Smooth muscle cell (in vitro differentiated cells): ENCODE measurements around the gene REM1. TPM values are rescaled to one million over a fixed set of nuclear protein-coding genes. Genes with fewer than 3 reads are reported as not detected.
"Not testable (repeated sequence)": the region's sequence is repeated elsewhere in the genome, so short reads cannot be mapped to it uniquely, and the experiment has no call there.

Source experiments
- DNase-seq: peaks from one replicate; lab custom pipeline; 2025; ENCODE audit not compliant: unreplicated experiment; lab: John Stamatoyannopoulos, UW
- H2AFZ ChIP-seq: fragments of 200-600 bp; sonication (generic); 2 replicates; pipeline ENCODE4 v1.6.0; 2016; ENCODE audit warnings: antibody characterized with exemption, low read depth, mild to moderate bottlenecking
- H3F3A ChIP-seq: fragments of 200-600 bp; sonication (generic); 2 replicates; pipeline ENCODE4 v1.6.0; 2017; ENCODE audit warnings: antibody characterized with exemption, low read depth
- H3K27ac ChIP-seq: fragments of 200-600 bp; sonication (generic); 2 replicates; pipeline ENCODE4 v1.5.1; 2016; ENCODE audit warnings: low read depth, mild to moderate bottlenecking
- H3K27me3 ChIP-seq: fragments of 200-600 bp; sonication (generic); 2 replicates; pipeline ENCODE4 v1.6.1; 2016; ENCODE audit warnings: low read depth, mild to moderate bottlenecking
- H3K36me3 ChIP-seq: fragments of 200-600 bp; sonication (generic); 2 replicates; pipeline ENCODE4 v1.5.1; 2016; ENCODE audit warnings: low read depth
- H3K4me1 ChIP-seq: fragments of 200-600 bp; sonication (generic); 2 replicates; pipeline ENCODE4 v1.5.1; 2016; ENCODE audit warnings: low read depth
- H3K4me2 ChIP-seq: fragments of 200-600 bp; sonication (generic); 2 replicates; pipeline ENCODE4 v1.6.0; 2016; ENCODE audit warnings: mild to moderate bottlenecking
- H3K4me3 ChIP-seq: fragments of 200-600 bp; sonication (generic); 2 replicates; pipeline ENCODE4 v1.5.1; 2016; ENCODE audit warnings: mild to moderate bottlenecking
- H3K79me2 ChIP-seq: fragments of 200-600 bp; sonication (generic); 2 replicates; pipeline ENCODE4 v1.6.0; 2016; ENCODE audit warnings: low read depth, mild to moderate bottlenecking
- H3K9ac ChIP-seq: fragments of 200-600 bp; sonication (generic); 2 replicates; pipeline ENCODE4 v1.6.0; 2016; ENCODE audit warnings: low read depth
- H3K9me3 ChIP-seq: fragments of 200-600 bp; sonication (generic); replicated peaks from 2 replicates; pipeline ENCODE4 v1.5.1; 2016; ENCODE audit warnings: low read depth
- H4K20me1 ChIP-seq: fragments of 200-600 bp; sonication (generic); 2 replicates; pipeline ENCODE4 v1.6.0; 2016; ENCODE audit warnings: low read depth
- WGBS: methylation state at CpG from one replicate; pipeline ENCODE4 v1.1.7; 2016; ENCODE audit warnings: low lambda C conversion rate; 5-methylcytosine and 5-hydroxymethylcytosine counted together
- polyA plus RNA-seq: library from polyadenylated mRNA; unstranded; fragments of >200 nt; fragmentation: Nextera tagmentation; extraction: Ambion mirVana; gene quantifications from 2 replicates; pipeline ENCODE4 v1.2.1, GENCODE V29; 2016
- total RNA-seq: library from RNA; depleted of rRNA; stranded (reverse); fragments of >200 nt; gene quantifications from 2 replicates; pipeline ENCODE4 v1.2.3, GENCODE V29; 2014
- TF ChIP-seq, protein P1 (sequence below): fragments of 200-600 bp; sonication (generic); IDR thresholded peaks from 2 replicates; pipeline ENCODE4 v1.5.1; 2017; ENCODE audit warnings: borderline replicate concordance, mild to moderate bottlenecking, antibody characterized with exemption; ENCODE audit not compliant: insufficient read depth, poor library complexity, severe bottlenecking

Gene REM1
- total and polyA plus RNA-seq, 2 experiments from 2014 or later: 0.85 to 1.4 TPM

DNA sequence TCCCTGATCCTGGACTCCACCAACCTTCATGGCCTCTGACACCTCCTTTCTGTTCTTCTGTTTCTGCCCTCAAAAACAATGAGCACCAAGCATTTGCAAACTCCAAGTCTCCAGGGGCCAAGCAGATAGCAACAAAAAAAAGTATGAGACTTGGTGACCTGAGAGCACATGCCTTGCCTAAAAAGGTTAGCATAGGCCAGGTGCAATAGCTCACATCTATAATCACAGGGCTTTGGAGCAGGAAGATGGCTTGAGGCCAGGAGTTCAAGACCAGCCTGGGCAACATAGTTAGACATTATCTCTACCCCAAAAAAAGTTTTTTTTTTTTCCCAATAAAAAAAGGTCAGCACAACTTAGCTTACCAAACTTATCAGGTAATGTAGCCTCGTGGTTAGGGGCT, 25.4 kb downstream of the REM1 start:
- no peaks in the 10 kb centered on the region for H3K9me3 ChIP-seq
- H3K4me3 ChIP-seq: no peak overlapping the region
- no peak overlapping the region for H2AFZ ChIP-seq
- no peaks in the 10 kb centered on the region for H3K36me3 ChIP-seq
- whole genome bisulfite sequencing: 56% methylated on average over 1 of the region's 1 CpG
- no peaks in the 10 kb centered on the region for H3F3A ChIP-seq
- no peaks in the 10 kb centered on the region for H3K27me3 ChIP-seq
- H3K4me2 ChIP-seq: no peak overlapping the region
- no peak overlapping the region for H3K27ac ChIP-seq
- no peaks in the 10 kb centered on the region for H3K79me2 ChIP-seq
- H3K4me1 ChIP-seq: no peaks in the 10 kb centered on the region
- H3K9ac ChIP-seq: no peak overlapping the region
- H4K20me1 ChIP-seq: no peaks in the 10 kb centered on the region
- DNase-seq: no peak
- TF ChIP-seq, protein P1, sequence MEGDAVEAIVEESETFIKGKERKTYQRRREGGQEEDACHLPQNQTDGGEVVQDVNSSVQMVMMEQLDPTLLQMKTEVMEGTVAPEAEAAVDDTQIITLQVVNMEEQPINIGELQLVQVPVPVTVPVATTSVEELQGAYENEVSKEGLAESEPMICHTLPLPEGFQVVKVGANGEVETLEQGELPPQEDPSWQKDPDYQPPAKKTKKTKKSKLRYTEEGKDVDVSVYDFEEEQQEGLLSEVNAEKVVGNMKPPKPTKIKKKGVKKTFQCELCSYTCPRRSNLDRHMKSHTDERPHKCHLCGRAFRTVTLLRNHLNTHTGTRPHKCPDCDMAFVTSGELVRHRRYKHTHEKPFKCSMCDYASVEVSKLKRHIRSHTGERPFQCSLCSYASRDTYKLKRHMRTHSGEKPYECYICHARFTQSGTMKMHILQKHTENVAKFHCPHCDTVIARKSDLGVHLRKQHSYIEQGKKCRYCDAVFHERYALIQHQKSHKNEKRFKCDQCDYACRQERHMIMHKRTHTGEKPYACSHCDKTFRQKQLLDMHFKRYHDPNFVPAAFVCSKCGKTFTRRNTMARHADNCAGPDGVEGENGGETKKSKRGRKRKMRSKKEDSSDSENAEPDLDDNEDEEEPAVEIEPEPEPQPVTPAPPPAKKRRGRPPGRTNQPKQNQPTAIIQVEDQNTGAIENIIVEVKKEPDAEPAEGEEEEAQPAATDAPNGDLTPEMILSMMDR: no peak

DNA sequence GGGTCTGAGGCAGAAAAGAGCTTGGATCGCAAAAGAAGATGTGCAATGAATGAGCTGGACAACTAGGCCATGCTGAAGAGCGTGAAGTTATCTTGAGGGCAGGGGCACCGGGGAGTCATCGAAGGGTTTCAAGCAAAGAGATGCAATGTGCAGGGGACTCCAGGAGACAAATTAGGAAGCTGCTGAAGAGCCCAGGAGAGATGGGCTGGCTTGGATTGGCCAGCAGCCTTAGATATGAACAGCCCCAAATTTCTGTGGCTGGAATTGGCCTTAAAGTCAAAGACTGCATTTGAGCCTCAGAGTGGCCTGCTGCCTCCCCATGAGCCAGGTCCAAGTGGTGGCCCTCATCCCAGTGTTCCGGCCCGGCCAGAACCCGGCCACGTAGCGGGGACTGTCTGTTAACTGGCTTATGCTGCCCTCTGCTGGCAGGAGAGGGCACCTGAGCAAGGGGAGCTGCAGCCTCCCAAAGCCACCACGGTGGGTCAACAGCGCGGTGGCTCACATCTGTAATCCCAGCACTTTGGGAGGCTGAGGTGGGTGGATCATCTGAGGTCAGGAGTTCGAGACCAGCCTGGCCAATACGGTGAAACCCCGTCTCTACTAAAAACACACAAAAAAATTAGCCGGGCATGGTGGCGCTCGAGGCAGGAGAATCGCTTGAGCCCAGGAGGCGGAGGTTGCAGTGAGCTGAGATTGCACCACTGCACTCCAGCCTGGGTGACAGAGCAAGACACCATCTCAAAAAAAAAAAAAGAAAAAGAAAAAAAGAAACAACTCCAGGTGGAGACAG, 28.0 kb downstream of the REM1 start:
- H3K4me1 ChIP-seq, H3F3A ChIP-seq, H3K36me3 ChIP-seq, H3K27ac ChIP-seq, H3K27me3 ChIP-seq, H2AFZ ChIP-seq, H3K9me3 ChIP-seq, H3K4me3 ChIP-seq, H3K79me2 ChIP-seq, H3K4me2 ChIP-seq, H4K20me1 ChIP-seq, H3K9ac ChIP-seq: not testable (repeated sequence)
- peak; percentile 16 for DNase-seq
- 44% methylated on average over 20 of the region's 20 CpGs for WGBS
- TF ChIP-seq, protein P1: peak; percentile 95

DNA sequence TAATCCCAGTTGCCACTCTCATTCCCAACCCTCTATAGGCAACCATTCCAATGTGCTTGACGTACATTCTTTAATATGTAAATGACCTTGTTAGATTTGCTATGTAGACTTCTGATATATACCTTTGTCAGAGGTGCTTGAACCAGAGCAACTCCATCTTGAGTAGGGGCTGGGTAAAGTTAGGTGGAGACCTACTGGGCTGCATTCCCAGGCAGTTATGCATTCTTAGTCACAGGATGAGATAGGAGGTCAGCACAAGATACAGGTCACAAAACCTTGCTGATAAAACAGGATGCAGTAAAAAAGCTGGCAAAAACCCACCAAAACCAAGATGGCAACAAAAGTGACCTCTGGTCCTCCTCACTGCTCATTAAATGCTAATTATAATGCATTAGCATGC, 30.8 kb downstream of the REM1 start:
- DNase-seq: no peak
- H3K27me3 ChIP-seq: no peaks in the 10 kb centered on the region
- no peak overlapping the region for H3K4me3 ChIP-seq
- H3K79me2 ChIP-seq: no peaks in the 10 kb centered on the region
- H3K36me3 ChIP-seq: no peaks in the 10 kb centered on the region
- H4K20me1 ChIP-seq: no peaks in the 10 kb centered on the region
- H3K9ac ChIP-seq: no peak overlapping the region
- no peak overlapping the region for H3K27ac ChIP-seq
- H2AFZ ChIP-seq: no peak overlapping the region
- no peaks in the 10 kb centered on the region for H3F3A ChIP-seq
- WGBS: 80% methylated on average over 1 of the region's 1 CpG
- no peaks in the 10 kb centered on the region for H3K9me3 ChIP-seq
- TF ChIP-seq, protein P1: no peak
- no peak overlapping the region for H3K4me2 ChIP-seq
- H3K4me1 ChIP-seq: no peaks in the 10 kb centered on the region
